Measurements from ENCODE around the gene SREBF1.

Gene SREBF1

DNA sequence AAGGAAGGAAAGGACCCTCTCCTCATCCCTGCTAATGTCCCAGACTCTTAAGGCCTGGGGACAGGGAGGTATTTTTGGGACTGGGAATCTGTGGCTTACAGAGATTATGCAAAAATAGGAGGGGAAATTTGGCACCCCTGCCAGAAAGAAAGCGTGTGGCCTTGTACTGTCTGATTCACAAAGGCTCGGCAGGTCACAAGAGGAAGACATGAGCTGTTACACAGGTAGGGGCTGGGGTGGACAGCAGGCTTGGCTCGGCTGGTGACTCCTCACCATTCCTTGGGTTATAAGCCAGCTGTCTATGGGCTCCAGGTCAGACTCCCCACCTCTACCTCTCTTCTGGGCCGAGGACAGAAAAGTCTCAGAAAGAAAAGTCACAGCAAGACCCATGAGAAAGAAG lies 20.7 kb upstream of the SREBF1 start:
- DNase-seq = no peak

DNA sequence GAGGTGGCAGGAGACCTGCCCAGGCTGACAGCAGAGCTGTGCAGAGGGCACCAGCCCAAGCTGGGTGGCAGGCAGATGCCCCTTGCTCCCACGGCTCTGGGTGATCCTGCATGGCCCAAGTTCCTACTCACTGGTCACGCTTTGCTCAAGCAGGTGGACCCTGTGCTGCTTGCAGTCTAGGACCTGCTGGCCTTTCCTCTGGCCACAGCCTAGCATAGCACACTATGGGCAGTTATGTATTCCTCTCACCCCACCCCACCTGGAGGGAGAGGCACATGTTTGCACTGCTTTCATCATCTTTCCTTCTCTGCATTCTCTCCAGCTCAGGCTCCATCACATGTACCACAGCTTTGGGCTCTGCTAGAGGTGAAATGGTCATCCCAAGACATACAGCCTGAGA lies 19.6 kb upstream of the SREBF1 start:
- DNase-seq = no peak

DNA sequence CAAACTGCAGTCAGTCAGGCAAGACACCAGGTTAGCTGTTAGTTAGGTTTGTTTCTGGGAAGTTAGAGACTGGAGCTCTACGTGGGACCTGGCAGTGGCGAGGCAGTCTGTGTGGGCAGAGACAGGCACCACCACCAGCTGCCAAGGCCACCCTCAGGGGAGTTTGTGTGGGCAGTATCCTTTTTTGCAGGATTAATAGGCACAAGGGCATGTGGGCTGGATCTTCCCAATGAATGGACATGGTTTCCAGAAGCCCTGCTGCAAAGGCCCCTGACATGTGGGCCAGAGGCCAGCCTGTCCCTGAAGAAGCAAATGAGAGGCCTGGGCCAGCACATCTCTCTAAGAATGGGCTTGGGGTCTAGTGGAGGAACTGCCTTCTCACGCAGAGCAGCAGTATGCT lies 19.2 kb upstream of the SREBF1 start:
- no peak for DNase-seq

DNA sequence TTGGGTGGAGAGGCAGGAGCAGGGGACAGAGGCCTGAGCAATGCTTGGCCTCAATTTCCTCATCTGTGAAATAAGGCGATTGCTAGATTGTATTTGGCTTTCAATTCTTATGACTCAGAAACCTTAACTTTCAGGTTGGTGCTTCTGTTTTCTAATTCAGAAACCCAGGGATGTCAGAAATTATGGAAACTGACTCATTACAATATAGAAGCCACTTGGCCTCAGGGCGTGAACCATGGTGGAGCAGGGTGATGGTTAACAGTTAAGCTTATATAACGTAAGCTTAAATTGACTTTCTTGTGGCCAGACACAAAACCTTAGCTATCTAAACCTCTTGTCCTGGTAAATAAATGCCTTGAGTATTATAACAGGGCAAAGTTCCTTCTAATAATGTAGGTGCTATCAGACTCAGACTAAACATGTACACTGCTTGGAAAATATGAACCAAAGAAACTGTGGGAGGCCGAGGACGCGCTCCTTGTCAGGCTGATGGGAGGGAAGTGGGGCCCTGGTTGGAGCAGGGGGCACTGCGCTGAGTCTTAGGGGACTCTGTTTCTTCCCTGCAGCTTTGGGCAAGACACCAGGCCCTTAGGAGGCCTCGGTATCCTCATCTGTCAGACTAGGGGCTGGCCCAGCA lies 17.1 kb upstream of the SREBF1 start:
- DNase-seq = no peak

DNA sequence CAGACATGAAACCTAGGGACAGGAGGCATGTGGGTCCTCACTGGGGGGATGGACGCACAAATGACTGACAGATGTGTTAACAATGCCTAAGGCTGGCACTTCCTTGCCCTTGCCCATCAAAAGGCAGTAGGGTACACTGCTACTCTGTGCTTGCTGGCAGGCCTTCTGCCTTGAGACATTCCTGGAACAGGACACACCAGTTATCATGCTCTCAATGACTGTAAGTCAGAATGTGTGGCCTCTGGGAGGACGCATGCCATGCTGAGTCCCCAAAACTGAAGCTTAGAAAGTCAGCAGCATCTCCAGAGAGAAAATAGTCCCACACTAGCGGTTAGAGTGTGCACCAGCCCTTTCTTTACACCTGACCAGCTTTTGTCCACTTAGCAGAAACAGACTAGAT lies 16.1 kb upstream of the SREBF1 start:
- DNase-seq = no peak

DNA sequence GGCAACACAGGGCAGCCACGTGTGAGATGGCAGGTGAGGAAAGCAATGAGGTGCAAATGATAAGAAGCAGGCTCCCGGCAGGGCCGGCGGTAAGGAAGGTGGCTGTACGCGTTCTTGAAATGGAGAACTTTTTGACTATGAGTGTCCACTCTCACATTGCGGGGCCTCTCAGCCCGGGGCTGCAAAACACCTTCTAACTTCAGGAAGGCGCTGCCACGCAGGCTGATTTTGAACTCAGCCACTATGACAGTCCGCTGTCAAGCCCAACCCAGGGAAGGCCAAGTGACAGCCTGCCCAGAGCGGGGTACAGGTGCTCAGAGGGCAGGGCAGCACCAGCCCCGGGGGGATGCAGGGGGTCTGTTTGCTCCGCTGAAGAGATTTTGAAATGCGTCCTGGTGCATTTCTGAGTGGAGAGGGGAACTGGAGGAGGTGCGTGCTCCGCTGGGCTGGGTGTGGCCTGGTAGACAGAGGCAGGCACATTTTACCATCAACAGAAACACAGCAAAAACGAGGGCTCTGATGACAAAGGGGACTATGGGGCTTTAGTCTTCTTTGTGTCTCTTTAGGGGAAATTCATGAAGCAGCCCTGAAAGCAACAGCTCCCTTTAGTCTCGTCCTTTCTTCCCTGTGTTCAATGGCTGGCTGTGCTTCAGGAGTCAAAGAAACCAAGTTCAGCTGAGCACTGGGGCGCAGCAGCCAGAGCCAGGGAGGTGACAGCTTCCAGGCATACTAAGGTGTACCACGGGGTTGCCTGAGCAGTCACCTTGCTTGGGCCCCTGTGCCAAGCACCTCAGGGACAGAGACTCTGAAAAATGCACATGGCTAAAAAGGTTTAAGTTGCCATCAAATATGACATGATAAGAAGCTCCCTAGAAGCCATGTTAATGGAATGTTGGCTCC lies 14.6 kb upstream of the SREBF1 start:
- DNase-seq = no peak

DNA sequence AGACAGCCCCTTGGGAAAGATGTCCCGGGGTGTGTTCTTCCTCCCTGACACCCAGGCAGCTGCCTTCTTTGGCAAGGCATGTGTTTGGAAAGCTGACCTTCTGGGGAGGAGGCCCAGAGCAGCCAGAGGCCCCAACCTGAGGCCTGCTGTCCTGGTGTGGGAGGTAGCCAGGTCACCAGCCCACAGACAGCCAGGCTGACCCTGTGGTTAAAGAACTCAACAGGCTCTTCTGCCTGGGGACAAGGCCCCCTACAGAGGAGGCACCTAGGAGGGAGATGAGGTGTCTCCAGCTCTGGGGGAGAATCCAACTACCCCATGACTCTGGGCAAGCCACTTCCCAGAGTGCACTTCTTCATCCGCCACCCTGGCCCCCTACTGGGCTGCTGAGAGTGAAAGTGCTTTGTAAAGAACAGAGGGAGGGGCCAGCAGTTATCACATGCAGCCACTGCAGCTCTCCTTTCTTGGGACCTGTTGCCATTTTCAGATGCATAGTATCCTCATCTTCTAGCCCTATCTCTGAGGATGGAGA lies 13.1 kb upstream of the SREBF1 start:
- DNase-seq = peak; percentile 31 to 47

DNA sequence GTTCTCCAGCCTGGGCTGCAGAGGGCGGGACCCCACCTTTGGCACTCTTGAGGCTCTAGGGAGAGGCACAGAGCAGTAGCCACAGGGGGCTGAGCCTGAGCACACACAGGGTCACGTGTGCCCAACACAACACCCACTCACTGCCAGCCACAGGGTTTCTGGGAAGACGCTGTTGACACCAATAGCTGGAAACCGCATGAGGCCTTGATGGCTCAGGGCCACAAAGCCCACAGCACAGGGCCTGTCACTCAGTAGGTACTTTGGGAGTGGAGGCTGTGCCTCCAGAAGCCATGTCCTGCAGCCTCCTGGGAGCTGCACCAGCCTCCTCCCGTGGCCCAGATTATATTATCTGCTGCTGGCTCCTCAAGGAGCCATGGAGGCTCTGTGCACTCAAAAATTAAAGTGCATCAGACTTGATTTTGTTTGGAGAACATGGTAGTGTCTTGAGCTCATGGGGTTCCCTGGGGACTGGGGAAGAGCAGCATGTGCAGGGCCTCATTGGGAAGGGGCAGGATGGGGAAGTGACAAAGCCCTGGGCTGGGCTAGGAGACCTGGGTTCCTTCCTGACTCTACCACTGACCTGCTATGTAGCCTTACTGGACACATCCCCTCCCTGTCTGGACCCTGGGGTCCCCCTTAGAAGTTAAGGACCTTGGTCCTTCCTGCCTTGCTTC lies 12.5 kb upstream of the SREBF1 start:
- DNase-seq = no peak

DNA sequence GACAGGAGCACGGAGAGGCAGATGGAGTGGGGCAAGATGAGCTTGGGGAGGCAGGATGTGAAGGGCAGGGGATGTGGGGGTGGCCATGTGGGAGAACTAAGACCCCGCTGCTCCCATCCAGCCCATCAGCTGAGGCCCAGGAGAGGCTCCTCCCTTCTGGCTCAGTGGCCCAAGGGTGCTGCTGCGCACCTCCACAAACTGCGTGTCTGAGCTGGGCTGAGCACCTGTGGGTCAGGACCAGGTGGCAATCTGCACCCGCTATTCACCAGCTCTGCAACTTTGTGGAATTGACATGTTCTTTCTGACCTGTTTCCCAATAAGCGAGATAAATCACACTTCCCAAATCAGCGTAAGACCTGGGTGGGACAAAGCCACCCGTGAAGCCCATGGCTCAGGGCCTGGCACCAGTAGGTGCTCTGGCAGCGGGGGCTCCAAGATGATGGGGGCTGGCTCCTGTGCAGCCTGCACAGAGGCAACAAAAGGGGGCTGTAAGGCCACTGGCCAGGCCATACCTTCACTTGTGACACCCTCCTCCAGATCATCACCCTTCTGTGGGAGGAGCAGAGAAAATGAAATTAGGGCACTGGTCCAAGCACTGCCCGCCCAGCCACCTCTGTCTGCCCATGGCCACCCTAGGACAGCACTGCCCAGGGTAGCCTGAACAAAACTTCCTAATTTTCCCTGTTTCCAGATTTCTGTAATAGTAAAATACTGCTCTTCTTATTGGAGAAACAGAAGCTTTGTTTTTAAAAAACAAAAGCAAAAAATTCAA lies 11.7 kb upstream of the SREBF1 start:
- no peak for DNase-seq

DNA sequence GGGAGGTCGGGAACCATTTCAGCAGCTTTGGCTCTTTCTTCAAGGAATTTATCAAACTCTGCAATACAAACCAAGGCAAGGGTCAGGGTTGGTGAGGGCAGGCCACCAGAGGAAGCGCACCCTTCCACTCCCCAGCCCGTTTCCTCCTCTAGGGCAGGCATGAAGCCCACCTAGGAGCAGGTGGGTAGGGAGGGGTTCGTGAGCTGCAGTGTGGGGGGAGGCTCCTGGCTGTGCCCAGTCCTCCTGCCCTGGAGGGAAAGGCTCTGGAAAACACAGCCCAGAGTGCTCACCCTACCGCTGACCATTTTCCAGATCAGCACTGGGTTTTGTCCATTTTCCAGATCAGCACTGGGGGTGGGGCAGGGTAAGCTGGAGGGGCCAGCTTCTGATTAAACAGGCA lies 10.9 kb upstream of the SREBF1 start:
- DNase-seq = no peak

DNA sequence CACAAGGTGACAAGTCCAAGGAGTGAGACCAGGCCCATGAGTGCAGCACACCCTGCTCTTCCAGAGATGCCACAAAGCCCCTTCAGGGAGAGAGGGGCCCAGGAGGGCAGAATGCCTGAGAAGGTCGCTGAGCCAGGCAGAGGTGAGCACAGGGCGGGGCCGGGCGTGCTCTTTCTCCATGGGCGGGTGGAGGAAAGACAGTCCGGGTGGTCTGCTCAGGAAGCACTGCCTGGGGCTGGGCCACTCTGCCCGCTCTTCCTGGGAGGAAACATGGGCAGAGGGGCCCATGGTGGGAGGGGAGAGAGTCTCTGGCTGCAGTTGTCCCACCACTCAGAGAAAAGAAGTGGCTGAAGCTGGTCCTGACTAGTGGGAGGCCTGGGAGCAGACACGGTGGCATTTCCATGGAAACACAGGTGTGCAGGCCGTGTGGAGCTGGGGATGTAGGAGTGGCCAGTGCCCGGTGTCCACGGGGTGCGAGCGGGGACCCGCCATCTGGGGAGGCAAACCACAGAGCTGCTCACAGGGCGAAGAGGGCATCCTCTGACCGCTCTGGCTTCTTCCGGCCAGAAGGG lies 10.4 kb upstream of the SREBF1 start:
- DNase-seq = no peak

DNA sequence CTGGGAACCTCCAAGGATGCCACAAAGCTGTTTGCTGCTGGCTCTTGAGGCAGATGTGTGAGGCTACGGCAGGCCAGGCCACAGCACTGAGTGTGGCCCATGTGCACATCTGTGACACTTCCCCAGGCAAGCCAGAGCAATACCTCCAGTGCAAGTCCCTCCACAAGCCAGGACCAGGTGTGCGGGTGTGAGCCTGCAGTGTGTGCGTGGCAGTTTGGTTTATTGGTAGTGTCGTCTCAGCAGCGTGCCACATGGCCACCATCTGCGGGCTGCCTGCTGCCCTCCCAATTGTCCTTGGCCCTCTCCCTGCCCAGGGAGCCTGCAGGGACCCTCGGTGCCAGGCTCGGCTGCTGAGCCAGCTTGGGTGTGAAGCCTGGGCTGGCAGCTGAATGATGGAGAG lies 9.9 kb upstream of the SREBF1 start:
- no peak for DNase-seq

DNA sequence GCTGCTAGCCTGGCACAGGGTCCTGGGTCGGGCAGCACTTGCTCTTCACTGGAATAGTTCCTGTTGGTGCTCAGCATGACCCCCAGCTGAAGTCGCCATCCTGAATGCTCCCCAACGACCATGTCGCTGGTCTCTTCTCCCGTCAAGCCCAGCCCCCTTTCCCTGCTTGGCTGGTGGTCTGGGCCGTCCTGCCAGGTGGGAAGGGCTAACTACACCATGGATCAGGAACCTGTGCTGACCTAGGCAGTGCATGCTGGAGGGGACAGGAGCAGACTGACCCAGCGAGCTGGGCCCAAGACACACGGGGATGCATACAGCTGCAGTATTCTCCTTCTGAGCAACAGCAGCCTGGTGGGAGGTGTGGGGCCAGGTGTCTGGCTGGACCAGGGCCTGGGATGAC lies 9.2 kb upstream of the SREBF1 start:
- DNase-seq = no peak

DNA sequence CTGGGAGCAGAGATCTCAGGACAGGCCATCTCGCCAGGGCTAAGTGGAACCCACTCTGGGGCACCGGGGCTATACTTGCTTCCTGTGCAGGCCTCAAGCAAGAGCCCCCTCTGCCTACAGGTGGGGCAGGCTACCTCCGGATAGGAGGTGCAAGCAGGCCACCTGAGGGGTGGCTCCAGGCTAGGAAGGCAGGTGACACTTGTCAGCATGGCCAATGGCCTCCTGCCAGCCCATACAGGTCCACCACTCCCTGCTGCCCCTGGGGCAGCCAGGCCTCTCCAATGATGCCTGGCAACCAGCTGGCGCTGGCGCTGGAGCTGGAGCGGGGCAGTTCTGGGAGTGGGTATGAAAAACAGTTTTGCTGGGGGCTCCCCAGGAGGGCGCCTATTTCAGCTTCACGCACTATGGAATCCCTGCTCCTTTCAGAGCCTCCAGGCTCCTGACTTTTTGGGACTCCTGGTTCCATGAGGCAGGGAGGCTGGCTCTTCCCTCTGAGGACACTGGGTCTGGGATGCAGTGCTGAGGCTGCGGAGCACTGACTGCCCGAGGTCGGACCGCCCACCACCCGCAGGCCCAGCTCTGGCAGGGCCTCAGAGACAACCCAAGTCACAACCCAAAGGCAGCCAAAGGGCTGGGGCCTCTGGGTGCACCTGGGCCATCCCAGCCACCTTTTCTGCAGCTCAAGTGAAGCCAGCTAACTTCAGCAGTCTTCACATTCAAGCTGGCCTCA lies 8.4 kb upstream of the SREBF1 start:
- DNase-seq = no peak

DNA sequence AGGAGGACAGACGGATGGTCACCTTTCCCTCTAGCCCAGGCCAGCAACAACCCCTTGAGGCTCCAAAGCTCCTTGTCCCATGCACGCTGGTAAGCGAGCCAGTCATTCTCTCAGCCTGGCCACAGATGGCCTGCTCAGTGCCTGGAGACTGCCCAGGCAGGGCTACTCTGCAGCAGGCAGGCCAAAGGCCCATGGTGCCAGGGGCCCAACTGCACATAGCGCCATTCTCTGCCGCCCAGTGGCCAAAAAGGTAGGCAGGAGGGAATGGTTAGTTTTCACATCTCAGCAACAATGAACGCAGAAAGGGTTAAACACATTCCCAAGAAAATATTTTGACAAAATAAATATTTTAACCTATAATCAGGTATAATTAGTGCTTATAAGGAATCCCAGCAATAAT lies 7.7 kb upstream of the SREBF1 start:
- DNase-seq = no peak

DNA sequence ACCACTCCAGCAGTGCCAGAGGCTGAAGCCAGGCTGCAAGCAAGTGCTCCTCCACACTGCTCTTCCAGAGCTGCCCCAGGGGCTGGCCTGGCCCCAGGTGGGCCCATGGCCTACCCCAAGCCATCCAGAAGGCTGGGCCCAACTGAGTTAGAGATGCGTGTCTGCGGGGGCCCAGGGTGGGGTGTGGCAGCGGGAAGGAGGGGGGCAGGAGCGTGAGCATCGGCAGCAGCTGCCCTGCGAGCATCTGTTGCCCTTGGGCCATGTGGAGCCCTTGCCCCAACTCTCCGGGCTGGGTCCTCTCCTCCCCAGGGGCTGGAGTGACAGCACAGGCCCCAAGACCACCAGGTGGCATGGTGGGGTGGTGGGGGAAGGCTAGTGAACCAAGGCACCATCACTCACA lies 7.3 kb upstream of the SREBF1 start:
- peak in 1 of 2 experiments; percentile 60 for DNase-seq

DNA sequence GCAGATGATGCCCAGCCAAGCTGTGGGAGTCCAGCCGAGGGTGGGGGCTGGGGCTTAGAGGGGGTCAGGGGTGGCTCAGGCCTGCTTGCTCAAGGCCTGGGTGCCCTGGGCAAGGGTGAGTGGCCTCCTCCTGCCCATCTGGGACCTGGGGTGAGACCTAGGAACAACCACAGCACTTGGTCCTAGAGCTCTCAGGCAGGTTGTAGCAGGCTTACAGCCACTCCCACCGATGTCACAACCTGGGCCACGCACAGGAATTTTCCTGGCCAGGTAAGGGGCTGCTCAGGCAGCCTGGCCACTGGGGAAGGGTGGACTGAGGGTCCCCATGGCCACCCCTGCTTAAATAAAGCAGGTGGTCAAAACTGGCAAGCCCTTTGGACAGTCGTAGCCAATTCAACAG lies 6.3 kb upstream of the SREBF1 start:
- DNase-seq = no peak

DNA sequence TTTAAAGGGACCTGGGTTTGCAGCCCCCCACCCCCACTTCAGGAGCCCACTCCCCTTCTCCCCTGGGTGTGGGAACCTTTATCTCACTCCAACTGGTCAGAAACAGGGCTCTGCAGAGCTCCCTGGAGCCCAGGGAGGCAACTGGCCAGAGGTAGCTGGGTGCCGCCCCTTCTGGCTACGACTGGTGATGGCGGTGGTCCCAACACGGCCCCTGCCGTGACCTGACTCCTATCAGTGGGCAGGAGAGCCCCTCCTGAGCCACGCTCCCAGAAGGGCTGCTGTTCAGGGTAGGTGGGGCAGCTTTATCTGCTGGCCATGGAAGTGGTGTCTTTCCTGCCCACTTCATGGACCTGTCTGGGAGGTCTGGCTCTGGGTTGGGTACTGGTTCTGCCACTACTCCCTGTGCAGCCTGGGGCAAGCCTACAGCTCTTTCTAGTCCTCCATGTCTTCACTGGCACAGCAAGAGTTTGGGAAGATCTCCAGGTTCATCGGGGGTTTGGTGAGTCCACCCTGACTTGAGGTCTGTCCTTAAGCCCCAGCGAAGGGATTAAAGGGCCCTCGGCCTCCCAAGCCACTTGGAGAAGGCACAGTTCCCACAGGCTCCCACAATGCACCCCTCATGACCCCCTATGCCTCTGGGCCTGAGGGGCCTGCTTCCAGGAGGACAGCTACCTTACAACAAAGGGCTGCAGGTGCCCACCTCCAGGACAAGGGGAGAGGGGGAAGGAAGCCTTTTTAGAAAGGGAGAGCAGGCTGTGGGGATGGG lies 5.5 kb upstream of the SREBF1 start:
- no peak for DNase-seq

DNA sequence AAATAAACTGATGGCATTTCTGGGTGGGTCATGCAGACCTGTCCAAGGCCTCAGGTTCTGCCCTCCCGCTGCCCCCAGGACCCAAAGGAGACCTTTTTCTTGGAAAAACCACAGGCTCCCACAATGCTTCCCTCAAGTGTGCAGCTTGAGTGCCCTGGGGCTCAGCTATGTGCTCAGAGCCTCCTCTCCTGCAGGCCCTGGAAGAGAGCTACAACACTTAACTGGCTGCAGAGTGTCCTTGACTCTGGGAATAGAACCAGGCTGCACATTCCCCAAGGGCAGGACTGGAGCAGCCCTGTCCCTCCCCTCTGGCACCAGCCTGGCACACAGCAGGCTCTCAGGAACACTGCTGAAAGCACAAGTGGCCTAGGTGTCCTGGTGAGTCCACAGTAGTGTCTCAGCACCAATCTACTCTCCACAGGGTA lies 4.8 kb upstream of the SREBF1 start:
- DNase-seq = peak in 1 of 2 experiments; percentile 58

DNA sequence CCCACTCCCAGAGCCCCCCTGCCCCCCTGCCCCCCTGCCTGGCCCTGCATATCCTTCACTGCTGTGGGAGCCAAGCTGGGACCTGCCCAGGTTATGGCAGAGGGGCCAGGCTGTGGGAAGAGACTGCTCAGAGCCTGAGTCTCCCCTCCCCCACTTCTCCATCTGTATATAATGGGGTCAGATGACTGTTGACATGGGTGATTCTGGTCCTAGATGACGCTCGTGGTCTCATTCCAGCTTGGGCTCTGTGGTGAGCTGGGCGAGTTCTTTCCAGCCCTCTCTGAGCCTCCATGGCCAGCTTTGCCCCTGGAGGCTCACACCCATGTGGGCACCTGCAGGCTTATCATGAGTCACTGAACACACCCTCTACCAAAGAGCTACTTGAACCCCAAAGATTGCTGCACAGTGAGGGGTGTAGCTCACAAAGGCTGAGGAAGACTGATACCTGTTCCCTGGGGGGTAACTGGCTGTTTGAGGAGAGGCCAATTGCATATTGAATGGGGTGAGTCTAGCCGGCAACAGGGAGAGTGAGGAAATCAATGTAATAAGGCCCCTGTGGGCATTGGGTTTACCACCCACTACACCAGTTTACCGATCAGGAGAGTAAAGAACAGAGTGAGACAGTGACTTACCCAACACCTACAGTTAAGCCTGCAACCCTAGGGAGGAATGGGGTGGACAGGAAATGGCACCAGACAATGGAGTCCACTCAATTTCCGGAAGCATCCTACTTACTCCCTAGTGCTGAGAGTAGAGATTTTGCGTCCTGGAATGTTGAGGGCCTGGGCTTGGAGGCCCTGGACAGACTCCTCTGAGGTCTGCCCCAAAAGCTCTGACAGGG lies 4.2 kb upstream of the SREBF1 start:
- DNase-seq = peak; percentile 51 to 66

Data from NCI-H524 (cell line).